ENCODE results near the gene P2RX4. TPM values are rescaled to one million over a fixed set of nuclear protein-coding genes. Genes with fewer than 3 reads are reported as not detected.

The P2RX4 gene
- total RNA-seq, 1 experiment from 2014 or later: 17.1 TPM

GRCh38 chr12:121232163-121232562, 22.2 kb downstream of the P2RX4 start:
- no peaks in the 10 kb centered on the region for H3K79me2 ChIP-seq (ENCODE audit: insufficient read depth, low read length)
- no peaks in the 10 kb centered on the region for H4K20me1 ChIP-seq (ENCODE audit: insufficient read depth)
- POLR2A ChIA-PET: no interaction called here
- DNase-seq (ENCODE audit: low read depth, low spot score) (no peak), ATAC-seq (no peak)
- no peak overlapping the region for H3K27ac ChIP-seq (ENCODE audit: low read depth, low read length)
- no peaks in the 10 kb centered on the region for H3K9me3 ChIP-seq (ENCODE audit: control insufficient read depth in 1 of 2, insufficient read depth in 1 of 2, low read depth in 1 of 2, low read length in 2 of 2)
- peaks cover 0 to 2% of the 10 kb centered on the region in 2 experiments; a peak in 1 of 4 replicates for H3K36me3 ChIP-seq (ENCODE audit: control insufficient read depth in 1 of 2, insufficient read depth in 2 of 2, low read length in 2 of 2)
- no peaks in the 10 kb centered on the region for H3K9me2 ChIP-seq (ENCODE audit: insufficient read depth)
- no peaks in the 10 kb centered on the region for H3K27me3 ChIP-seq (ENCODE audit: insufficient read depth, low read length)
- CTCF ChIA-PET: no interaction called here
- BruUV-seq (replicated peaks): no TSS peak
- H3K4me2 ChIP-seq (ENCODE audit: low read length): no peak overlapping the region
- intact Hi-C loops (cut with micrococcal nuclease): loop anchor here (5.0 kb wide), 2 partner anchors 120 to 225 kb away; no protein-coding TSS in a partner anchor
- no peak for TF ChIP-seq REST (IDR thresholded peaks at IDR 0.05; ENCODE audit: low read depth)
- TF ChIP-seq FOSL1 (IDR thresholded peaks at IDR 0.05; ENCODE audit: low read depth): no peak
- TF ChIP-seq EGR1 (IDR thresholded peaks at IDR 0.05; ENCODE audit: low read depth): no peak
- no peak for TF ChIP-seq MAX (IDR thresholded peaks at IDR 0.05)
- TF ChIP-seq YY1 (IDR thresholded peaks at IDR 0.05; ENCODE audit: extremely low read depth, insufficient replicate concordance, low read depth, low read length): no peak
- TF ChIP-seq EZH2 (IDR thresholded peaks at IDR 0.05): no peak
- no peak for TF ChIP-seq ELF1 (IDR thresholded peaks at IDR 0.05; ENCODE audit: borderline replicate concordance, low read depth)
- no peak for TF ChIP-seq JUND (IDR thresholded peaks at IDR 0.05)
- TF ChIP-seq ZFX (IDR thresholded peaks at IDR 0.05): no peak
- TF ChIP-seq POLR2A (IDR thresholded peaks at IDR 0.05; ENCODE audit: borderline replicate concordance, extremely low read depth, insufficient read depth, insufficient read length): no peak
- TF ChIP-seq ATF3 (IDR thresholded peaks at IDR 0.05): no peak
- TF ChIP-seq SIN3A (IDR thresholded peaks at IDR 0.05; ENCODE audit: low read depth): no peak
- no peak for TF ChIP-seq TCF7L2 (IDR thresholded peaks at IDR 0.05; ENCODE audit: borderline replicate concordance, extremely low read depth, insufficient read depth, insufficient read length)
- TF ChIP-seq CTCF (IDR thresholded peaks at IDR 0.05 in 2 of 3, conservative IDR thresholded peaks at IDR 0.05 in 1 of 3; ENCODE audit: borderline replicate concordance in 1 of 3, insufficient read depth in 1 of 3, low read depth in 2 of 3, low read length in 2 of 3): no peak
- TF ChIP-seq RAD21 (IDR thresholded peaks at IDR 0.05; ENCODE audit: low read depth): no peak
- no peak for TF ChIP-seq POLR2AphosphoS5 (IDR thresholded peaks at IDR 0.05; ENCODE audit: low read depth, low read length)
- no peak for TF ChIP-seq EZH2phosphoT487 (IDR thresholded peaks at IDR 0.05; ENCODE audit: borderline replicate concordance)
- TF ChIP-seq CEBPB (IDR thresholded peaks at IDR 0.05; ENCODE audit: low read depth): no peak
- H2AFZ ChIP-seq (ENCODE audit: low read depth, low read length, poor library complexity, severe bottlenecking): no peak overlapping the region
- no peak overlapping the region for H3K9ac ChIP-seq (ENCODE audit: low read length)
- H3K4me1 ChIP-seq (ENCODE audit: control insufficient read depth in 1 of 2, insufficient read depth in 2 of 2, low read length in 2 of 2): peaks cover 13 to 20% of the 10 kb centered on the region in 2 experiments
- H3K4me3 ChIP-seq (replicated peaks in 1 of 2; ENCODE audit: low read depth in 1 of 2, low read length in 2 of 2): no peak overlapping the region
- RAD21 ChIA-PET (ENCODE audit: low non-redundant PET in 1 of 2, low total read pairs in 2 of 2, uncharacterized antibody in 2 of 2, unreplicated experiment in 2 of 2): no interaction called here

Measured in HCT116 (cell line).